GM18507 (cell line): ENCODE measurements around the gene FAIM.
"Not testable (repeated sequence)": the region's sequence is repeated elsewhere in the genome, so short reads cannot be mapped to it uniquely, and the experiment has no call there.

Experiments
- DNase-seq: peaks from one replicate; pipeline ENCODE4 v3.0.0; 2011; ENCODE audit warnings: low read depth; ENCODE audit not compliant: insufficient read length; ENCODE audit errors: extremely low spot score
- FAIRE-seq: peaks from 2 replicates; lab custom pipeline; 2011; peaks lifted over from hg19 to GRCh38; lab: Jason Lieb, UNC

FAIM gene

GRCh38 chr3:138598534-138598933, 10.0 kb upstream of the FAIM start:
- no peak for DNase-seq
- no peak for FAIRE-seq

- DNase-seq (no peak), FAIRE-seq (no peak)
These were observed 8.3 kb upstream of the FAIM start for GRCh38 chr3:138600100-138600745.

- FAIRE-seq, DNase-seq: not testable (repeated sequence)
These were observed 6.9 kb upstream of the FAIM start for GRCh38 chr3:138601661-138602060.

- not testable (repeated sequence) for DNase-seq, FAIRE-seq
These were observed 4.4 kb upstream of the FAIM start for GRCh38 chr3:138604106-138604595.

- FAIRE-seq (no peak), DNase-seq (no peak)
These were observed 1.3 kb downstream of the FAIM start for GRCh38 chr3:138609898-138610266.

- DNase-seq (no peak), FAIRE-seq (no peak)
These were observed 6.9 kb downstream of the FAIM start for GRCh38 chr3:138615462-138615861.

- DNase-seq: no peak
- no peak for FAIRE-seq
These were observed 11.9 kb downstream of the FAIM start for GRCh38 chr3:138620431-138620830.

- no peak for FAIRE-seq
- no peak for DNase-seq
These were observed 15.9 kb downstream of the FAIM start for GRCh38 chr3:138624518-138624917.

GRCh38 chr3:138625707-138626365, 17.3 kb downstream of the FAIM start:
- FAIRE-seq (no peak), DNase-seq (no peak)

- no peak for DNase-seq
- no peak for FAIRE-seq
These were observed 21.0 kb downstream of the FAIM start for GRCh38 chr3:138629526-138629925.

- no peak for FAIRE-seq
- no peak for DNase-seq
These were observed 30.1 kb downstream of the FAIM start for GRCh38 chr3:138638641-138639040.

GRCh38 chr3:138640537-138640936, 32.0 kb downstream of the FAIM start:
- DNase-seq (no peak), FAIRE-seq (no peak)

GRCh38 chr3:138642226-138642926, 33.8 kb downstream of the FAIM start:
- DNase-seq (no peak), FAIRE-seq (no peak)

GRCh38 chr3:138642927-138643253, 34.3 kb downstream of the FAIM start:
- FAIRE-seq: no peak

GRCh38 chr3:138646008-138646407, 37.4 kb downstream of the FAIM start:
- no peak for DNase-seq
- FAIRE-seq: no peak

More at GRCh38 chr3:138642927-138643253, 34.3 kb downstream of the FAIM start:
- no peak for DNase-seq

GRCh38 chr3:138646513-138646912, 37.9 kb downstream of the FAIM start:
- DNase-seq: no peak

GRCh38 chr3:138649134-138649533, 40.6 kb downstream of the FAIM start:
- no peak for DNase-seq
- no peak for FAIRE-seq

More at GRCh38 chr3:138646513-138646912, 37.9 kb downstream of the FAIM start:
- no peak for FAIRE-seq

- DNase-seq (no peak), FAIRE-seq (no peak)
These were observed 45.0 kb downstream of the FAIM start for GRCh38 chr3:138653567-138653966.

GRCh38 chr3:138657508-138657907, 48.9 kb downstream of the FAIM start:
- DNase-seq (no peak), FAIRE-seq (no peak)

GRCh38 chr3:138668107-138668506, 59.5 kb downstream of the FAIM start:
- FAIRE-seq: no peak
- no peak for DNase-seq

- FAIRE-seq: no peak
These were observed 61.8 kb downstream of the FAIM start for GRCh38 chr3:138670407-138670806.

More at GRCh38 chr3:138670407-138670806, 61.8 kb downstream of the FAIM start:
- DNase-seq: no peak
